NCI-H128 (cell line): ENCODE data around the gene RAD18.

Source experiments
- DNase-seq: peaks from one replicate; lab custom pipeline; 2025; ENCODE audit not compliant: unreplicated experiment; lab: John Stamatoyannopoulos, UW

Gene RAD18

DNA sequence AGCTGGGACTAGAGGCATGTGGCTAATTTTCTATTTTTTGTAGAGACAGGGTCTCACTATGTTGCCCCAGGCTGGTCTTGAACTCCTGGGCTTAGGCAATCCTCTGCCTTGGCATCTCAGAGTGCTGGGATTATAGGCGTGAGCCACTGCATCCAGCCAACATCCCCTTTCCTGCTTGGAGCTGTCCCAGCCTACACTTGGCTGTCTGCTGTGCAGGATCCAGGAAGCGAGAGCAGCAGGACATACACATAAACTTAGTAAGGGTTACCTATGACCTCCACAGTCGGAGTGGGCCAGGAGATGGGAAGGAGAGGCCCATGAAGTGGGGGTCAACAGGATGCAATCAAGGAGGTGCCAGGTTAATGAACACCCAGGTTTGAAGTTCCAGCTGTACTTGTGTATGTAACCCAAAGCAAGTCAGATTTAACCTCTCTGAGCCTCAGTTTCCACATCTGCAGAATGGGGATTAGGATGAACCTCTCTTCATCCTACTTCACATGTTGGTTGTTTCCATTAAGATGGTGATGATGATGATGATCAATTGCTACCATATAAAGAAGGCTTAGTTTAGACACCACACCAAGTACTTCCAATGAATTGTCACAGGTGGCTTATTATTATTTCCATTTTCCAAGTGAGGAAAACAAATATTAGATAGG is 124.4 kb downstream of the RAD18 start:
- DNase-seq, result no peak

DNA sequence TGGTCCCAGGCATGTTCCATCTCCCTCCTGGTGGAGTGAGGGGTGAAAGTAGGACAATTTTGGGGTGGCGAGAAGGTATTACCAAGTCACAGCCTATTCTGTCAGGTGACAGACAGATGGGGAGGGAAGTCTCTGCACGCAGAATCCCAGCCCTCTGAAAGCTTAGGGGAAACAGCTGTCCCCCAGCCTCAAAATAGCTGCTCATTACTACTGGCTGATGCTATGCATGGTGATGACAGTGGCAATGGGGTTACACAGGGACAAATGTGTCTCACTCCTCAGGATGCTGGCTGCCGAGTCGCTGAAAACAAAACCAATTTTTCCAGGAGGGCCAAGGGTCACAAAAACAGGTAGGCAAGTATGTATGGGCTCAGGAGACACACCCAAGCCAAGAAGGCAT is 125.0 kb downstream of the RAD18 start:
- DNase-seq, result no peak

DNA sequence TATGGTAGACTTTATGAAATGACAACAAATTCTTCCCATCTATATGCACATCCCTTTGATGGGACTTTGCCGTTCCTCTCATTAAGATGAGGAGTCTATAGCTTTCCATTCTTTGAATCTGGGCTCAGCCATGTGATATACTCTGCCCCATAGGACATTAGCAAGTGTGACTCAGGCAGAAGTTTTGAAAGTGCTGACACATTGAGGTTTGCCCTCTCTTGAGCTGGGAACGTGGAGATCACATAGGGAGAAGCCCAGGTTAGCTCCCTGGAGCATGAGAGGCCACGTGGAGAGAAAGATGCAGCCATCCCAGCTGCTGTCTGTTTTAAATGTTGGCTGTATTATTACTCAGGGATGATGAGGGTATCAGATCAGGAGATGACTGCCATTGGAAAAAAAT is 126.1 kb downstream of the RAD18 start:
- DNase-seq, result no peak

DNA sequence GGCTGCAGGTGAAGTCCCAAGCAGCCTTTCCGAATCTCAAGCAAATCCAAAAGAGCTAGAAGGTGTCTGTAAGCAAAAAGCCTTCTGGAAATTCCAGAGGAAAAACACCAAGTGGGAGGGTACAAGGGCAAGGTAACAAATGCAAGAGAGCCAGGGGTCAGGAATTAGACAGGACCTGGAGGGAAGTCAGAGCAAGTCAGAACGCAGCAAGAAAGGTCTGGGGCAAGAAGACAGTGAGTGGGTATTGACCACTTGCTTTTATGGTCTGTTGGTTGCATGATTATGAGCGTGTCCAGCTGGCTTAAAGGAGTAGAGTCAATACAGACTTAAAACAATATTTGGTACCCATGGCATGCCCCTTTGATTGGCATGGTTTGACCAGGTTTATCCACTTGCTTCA is 127.2 kb downstream of the RAD18 start:
- no peak for DNase-seq

DNA sequence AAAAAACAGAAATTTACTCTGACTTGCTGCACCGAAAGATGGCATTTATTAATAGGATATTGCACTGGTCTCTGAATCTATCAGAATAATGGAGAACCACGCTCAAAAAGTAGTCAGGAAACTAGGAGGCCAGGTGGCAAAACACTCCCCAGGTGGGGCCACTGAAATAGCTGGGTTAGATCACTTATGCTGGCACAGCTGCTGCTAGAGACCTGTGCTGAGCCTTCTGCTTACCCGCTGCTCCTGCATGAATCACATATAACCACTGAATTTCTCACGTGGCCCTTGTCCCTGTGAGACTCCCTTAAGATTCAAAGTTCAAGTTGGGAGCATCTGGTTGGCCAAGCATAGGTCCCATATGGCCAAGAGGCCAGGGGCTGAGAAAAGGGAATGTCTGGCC is 127.9 kb downstream of the RAD18 start:
- DNase-seq, result no peak

DNA sequence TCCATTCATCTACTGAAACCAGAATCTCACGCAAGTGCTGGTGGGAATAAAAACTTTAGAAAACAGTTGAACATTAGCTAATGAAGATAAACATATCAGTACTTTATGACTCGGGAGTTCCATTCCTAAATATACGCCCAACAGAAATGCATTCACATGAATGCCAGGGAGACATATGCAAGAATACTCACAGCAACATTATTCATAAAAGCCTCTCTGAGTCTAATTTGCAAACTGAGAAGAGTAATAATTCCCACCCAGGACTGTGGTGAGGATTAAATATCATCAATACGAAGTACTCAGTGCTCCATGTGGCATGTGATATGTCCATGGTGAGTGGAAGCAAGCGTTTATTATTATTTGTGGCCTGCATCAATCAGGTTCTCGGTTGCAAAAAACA is 128.3 kb downstream of the RAD18 start:
- DNase-seq, result no peak

DNA sequence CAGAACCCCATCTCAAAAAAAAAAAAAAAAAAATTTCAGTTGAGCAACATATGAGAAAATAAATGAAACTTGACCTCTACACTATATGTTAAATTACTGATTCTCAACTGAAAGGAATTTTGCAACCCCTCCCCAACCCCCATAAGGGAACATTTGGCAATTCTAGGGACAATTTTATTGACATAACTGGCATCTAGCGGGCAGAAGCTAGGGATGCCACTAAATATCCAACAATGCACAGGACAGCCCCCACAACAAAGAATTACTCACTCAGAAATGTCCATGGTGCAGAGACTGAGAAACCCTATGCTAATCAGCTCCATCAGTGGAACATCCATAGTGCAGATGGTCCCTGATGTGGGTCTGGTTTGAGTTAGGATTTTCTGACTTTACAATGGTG is 135.6 kb downstream of the RAD18 start:
- DNase-seq, result no peak
